ENCODE results near the gene OR6K2.

Gene OR6K2

GRCh38 chr1:158686111-158687009 is 14.1 kb downstream of the OR6K2 start, which contains the start of gene SPTA1:
SPTA1 (minus strand) TSS chr1:158686715; CDS start chr1:158686517, 198 bp downstream.
- DNase-seq (ENCODE audit: low read depth in 3 of 3, low spot score in 1 of 3), result no peak

- DNase-seq (ENCODE audit: low read depth in 3 of 3, low spot score in 1 of 3), result no peak
These were observed 15.4 kb downstream of the OR6K2 start for GRCh38 chr1:158685085-158685484.

- DNase-seq (ENCODE audit: low read depth in 3 of 3, low spot score in 1 of 3), result no peak
These were observed 18.8 kb downstream of the OR6K2 start for GRCh38 chr1:158681606-158682005.

GRCh38 chr1:158679289-158679688 is 21.2 kb downstream of the OR6K2 start:
- no peak for DNase-seq (ENCODE audit: low read depth in 3 of 3, low spot score in 1 of 3)

GRCh38 chr1:158675563-158676323 is 24.7 kb downstream of the OR6K2 start:
- no peak for DNase-seq (ENCODE audit: low read depth in 3 of 3, low spot score in 1 of 3)

- no peak for DNase-seq (ENCODE audit: low read depth in 3 of 3, low spot score in 1 of 3)
These were observed 26.1 kb downstream of the OR6K2 start for GRCh38 chr1:158674302-158674701.

- DNase-seq (ENCODE audit: low read depth in 3 of 3, low spot score in 1 of 3), result no peak
These were observed 34.4 kb downstream of the OR6K2 start for GRCh38 chr1:158666037-158666436.

GRCh38 chr1:158654571-158654970 is 45.9 kb downstream of the OR6K2 start:
- DNase-seq (ENCODE audit: low read depth in 3 of 3, low spot score in 1 of 3), result no peak

GRCh38 chr1:158654086-158654485 is 46.4 kb downstream of the OR6K2 start:
- DNase-seq (ENCODE audit: low read depth in 3 of 3, low spot score in 1 of 3), result no peak

- no peak for DNase-seq (ENCODE audit: low read depth in 3 of 3, low spot score in 1 of 3)
These were observed 47.6 kb downstream of the OR6K2 start for GRCh38 chr1:158652721-158653334.
